GM03348 (cell line): Measurements from ENCODE around the gene RBM44.

ENCODE experiments used
- DNase-seq: peaks from one replicate; pipeline ENCODE4 v3.0.0; 2012; ENCODE audit warnings: low spot score

RBM44 gene

DNA sequence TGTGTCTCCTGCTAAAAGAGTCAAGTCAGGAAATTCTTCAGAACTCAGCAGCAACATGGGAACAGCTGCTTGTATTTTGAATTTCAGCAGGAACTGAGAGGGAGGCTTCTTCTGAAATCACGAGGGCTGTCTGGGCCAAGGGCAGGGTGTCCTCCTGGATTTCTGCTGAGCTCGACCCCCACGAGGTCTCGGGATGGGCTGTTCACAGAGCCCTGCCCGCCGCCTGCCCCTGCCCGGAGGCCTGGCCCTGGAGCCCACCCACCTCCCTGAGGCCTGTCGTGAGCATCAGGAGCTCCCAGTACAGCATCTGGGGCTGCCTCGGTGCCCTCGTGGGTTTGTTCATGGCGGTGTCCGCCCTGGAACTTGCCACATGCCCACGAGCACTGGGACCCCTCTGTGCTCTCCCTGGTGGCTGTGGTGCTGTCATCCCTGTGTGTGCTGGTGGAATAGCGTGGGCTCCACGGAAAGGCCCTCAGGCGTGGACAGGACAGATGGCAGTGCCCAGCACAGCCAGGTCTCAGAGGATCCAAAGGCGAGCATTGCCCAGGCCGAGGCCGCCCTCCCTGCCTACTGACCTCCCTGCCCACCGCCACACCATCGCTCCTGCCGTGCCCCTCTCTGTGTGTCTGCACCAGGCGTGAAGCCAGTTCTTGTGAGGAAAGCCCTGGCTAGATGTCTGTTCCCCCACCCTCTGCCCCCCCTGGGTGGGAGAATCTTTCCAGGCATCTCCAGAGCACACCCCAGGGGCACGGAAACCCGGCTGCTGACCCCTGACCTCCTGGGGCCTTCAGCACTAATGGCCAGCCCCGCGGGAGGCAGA lies 86.7 kb downstream of the RBM44 start:
- DNase-seq = no peak

DNA sequence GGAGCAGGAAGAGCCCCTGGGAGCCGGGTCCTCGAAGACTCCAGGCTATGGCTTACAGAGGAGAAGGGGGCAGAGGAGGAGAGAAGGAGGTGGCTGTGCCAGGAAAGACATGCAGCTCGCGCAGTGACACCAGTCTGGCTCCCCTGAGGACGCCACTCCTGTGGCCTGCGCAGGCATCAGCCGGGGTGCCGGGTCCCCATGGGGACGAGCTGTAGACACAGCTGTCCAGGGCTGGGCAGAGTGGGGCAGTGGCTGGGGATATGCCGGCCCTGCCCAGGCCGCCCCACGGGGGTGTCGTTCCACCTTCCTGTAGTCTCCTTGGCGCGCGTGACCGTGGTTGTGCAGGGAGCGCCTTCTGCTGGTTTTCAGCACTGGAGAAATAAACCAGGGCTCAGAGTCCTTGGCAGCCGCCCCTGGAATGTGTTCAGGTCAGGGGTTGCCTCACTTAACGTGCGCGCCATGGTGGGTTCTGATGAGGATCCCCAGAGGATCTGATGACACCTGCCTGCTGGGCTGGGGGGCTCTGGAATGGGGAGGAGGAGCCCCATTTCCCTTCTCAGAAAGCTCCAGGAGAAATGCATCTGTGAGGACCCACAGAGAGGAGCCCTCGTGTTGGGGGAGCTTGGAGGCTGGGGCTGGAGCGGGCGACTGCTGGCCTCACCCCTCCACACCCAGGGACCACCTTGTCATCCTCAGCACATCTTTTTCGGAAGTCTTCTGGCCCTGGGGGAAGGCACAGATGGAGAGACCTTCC lies 87.5 kb downstream of the RBM44 start:
- no peak for DNase-seq

DNA sequence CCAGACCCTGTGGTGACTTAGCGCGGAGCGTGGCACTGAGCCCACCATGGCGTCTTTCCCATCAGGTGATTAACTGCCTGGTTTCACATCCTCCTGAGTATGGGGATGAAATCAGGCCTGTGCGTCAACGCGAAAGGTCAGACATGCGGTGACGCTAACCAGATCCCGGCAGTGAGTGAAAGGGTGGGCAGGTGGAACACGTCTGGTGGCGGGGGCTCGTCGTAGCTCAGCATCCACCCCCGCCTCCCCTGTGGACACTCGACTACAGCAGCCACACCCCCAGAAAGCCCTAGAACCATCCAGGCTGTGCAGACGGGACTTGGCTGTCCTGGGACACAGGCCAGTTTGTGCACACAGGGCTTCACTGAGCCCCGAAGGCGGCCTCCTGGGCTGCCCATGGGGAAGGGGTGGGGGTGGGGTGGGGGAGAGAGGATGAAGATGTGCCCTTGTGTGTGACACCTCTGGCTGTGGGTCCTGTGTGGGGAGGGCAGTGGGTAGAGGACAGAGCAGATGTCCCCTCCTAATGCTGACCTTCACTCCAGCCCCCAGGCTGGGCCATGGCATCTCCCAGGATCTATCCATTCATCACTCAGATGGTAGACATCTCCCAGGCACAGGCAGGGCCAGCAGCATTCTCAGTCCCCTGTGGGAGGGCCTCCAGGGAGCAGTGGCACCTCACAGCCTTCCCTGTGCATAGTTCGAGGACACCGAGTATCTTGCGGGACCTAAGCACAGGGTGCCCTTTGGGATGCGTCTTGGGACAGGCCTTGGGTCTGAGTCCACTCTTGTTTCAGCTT lies 88.3 kb downstream of the RBM44 start:
- no peak for DNase-seq

DNA sequence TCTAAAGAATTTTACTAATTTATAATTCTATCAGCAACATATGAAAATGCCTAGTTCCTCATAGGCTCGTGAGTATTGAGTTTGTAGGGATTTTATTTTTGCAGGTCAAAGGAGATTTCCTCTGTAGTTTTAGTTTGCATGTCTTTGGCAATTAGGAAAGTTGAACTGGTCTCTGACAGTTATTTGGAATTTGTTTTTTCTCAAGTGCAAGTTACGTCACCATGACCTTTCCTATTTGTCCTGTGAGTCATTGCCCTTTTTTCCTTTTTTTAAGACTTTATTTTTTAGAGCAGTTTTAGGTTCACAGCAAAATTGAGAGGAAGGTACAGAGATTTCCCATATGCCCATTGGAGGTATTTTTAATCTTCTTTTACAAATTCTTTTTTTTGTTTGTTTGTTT lies 89.8 kb downstream of the RBM44 start:
- peak; percentile 65 for DNase-seq

DNA sequence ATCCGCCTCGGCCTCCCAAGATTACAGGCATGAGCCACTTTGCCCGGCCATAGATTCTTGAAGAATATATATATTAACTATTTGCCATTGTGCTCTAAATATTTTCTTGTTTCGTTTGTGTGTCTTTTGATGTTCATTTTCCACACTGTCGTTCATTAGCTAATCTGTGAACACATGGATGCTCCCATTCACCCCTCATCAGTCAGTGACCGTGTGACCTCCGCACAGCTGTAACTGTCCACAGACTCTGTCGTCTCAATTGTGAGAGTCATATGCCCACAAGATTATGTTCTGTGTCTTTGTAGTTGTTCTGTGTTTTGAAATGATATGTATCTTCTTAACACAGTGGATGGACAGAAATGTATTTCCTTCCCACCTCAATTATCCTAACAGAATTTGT lies 90.4 kb downstream of the RBM44 start:
- no peak for DNase-seq

DNA sequence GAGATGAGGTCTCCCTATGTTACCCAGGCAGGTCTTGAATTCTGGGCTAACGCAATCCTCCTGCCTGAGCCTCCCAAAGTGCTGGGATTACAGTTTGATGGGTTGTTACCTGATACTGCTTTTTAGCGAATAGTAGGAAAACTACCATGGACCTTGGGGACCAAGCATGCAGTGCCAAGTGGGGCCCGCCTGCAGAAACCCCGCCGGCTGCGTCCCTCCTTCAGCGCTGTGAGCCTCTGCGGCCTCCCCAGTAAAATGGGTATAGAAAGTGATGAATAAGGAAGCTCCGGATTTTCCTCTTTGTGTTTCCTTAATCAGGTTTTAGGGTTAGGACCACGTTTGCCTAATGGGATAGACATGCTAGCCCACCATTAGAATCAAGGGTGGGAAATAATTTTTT lies 91.2 kb downstream of the RBM44 start:
- no peak for DNase-seq
